Heart right ventricle (tissue), 16 donors: Measurements from ENCODE around the gene TCF25. TPM values are rescaled to one million over a fixed set of nuclear protein-coding genes. Genes with fewer than 3 reads are reported as not detected.
"Not testable (repeated sequence)": the region's sequence is repeated elsewhere in the genome, so short reads cannot be mapped to it uniquely, and the experiment has no call there.

Experiments used
- ATAC-seq, 8 donors: fragments of 200-7000 bp; cut with Tn5 transposase; one replicate each; pipeline ENCODE4 v1.9.1; 2020; ENCODE audit warnings: mild to moderate bottlenecking in 8 of 8, moderate library complexity in 8 of 8, moderate number of reproducible peaks in 1 of 8
- DNase-seq, 2 donors: peaks; one replicate each; pipeline ENCODE4 v3.0.0-alpha.2; 2020
- H3K27ac ChIP-seq, 10 donors: fragments of 200-600 bp; sonication (generic) in 2 of 10; one replicate each; pipeline versions ENCODE4 v1.5.0 to v1.8.0; 2020 to 2022; ENCODE audit warnings: mild to moderate bottlenecking in 3 of 10
- H3K27me3 ChIP-seq, 7 donors: fragments of 200-600 bp; one replicate each; pipeline ENCODE4 v1.8.0; 2021 to 2022; ENCODE audit warnings: mild to moderate bottlenecking in 2 of 7
- H3K36me3 ChIP-seq, 9 donors: fragments of 200-600 bp; sonication (generic) in 1 of 9; one replicate each; pipeline versions ENCODE4 v1.5.0 to v1.8.0; 2020 to 2022; ENCODE audit warnings: mild to moderate bottlenecking in 2 of 9
- H3K4me1 ChIP-seq, 9 donors: fragments of 200-600 bp; sonication (generic) in 1 of 9; one replicate each; pipeline versions ENCODE4 v1.5.0 to v1.8.0; 2020 to 2022; ENCODE audit warnings: mild to moderate bottlenecking in 4 of 9
- H3K4me3 ChIP-seq, 10 donors: fragments of 200-600 bp; sonication (generic) in 2 of 10; one replicate each; pipeline versions ENCODE4 v1.5.0 to v1.8.0; 2020 to 2022; ENCODE audit warnings: mild to moderate bottlenecking in 7 of 10, moderate library complexity in 2 of 10
- H3K9me3 ChIP-seq, 11 donors: fragments of 200-600 bp in 10 of 11; sonication (generic) in 2 of 11; one replicate each; pipeline versions ENCODE4 v1.5.0 to v1.8.0; 2013 to 2022; ENCODE audit warnings: mild to moderate bottlenecking in 2 of 11, control low read depth in 1 of 11, moderate library complexity in 1 of 11
- WGBS, 2 donors: extraction: QIAGEN DNeasy Blood & Tissue Kit; methylation state at CpG; one replicate each; pipeline ENCODE4 v1.1.7; 2013; ENCODE audit warnings: inconsistent platforms in 1 of 2; 5-methylcytosine and 5-hydroxymethylcytosine counted together
- intact Hi-C, 10 donors: fragments of 100-400 bp; cut with DNase I; formaldehyde crosslinking; loops; one replicate each; pipeline versions ENCODE4 v1.11.1 to v1.14.2; 2022
- polyA plus RNA-seq, 2 donors: library from polyadenylated mRNA; stranded (reverse); fragments of 200-250 nt; gene quantifications; one replicate each; pipeline ENCODE4 v1.2.3, GENCODE V29; 2013
- total RNA-seq, 10 donors: library from RNA; stranded (reverse); fragmentation: NEBNext Ultra II Directional in 3 of 10; extraction: Animal tissue kit (Norgen Biotek cat#: 25700) in 3 of 10; gene quantifications; one replicate each; pipeline versions ENCODE4 v1.2.1 to v1.2.4, GENCODE V29; 2021 to 2023
- TF ChIP-seq, protein P1 (sequence below), 9 donors: fragments of 200-600 bp; sonication (generic) in 2 of 9; IDR thresholded peaks; one replicate each; pipeline versions ENCODE4 v1.5.0 to v1.8.0; 2021 to 2022; ENCODE audit warnings: antibody characterized with exemption in 9 of 9, mild to moderate bottlenecking in 5 of 9, moderate library complexity in 1 of 9
- donor health status: Arrhythmogenic right ventricular cardiomyopathy.
- donor health status: ischemic (EF 13 %, LVEDD 7.1; RV severe dilation, severe dysfunction).
- donor health status: healthy with polysubstance abuse.
- donor health status: DM: no; HTN: yes; CAD: no.
- donor health status: DM: no; HTN: no; CAD: no.
- donor health status: ischemic (EF 25% LVEDD 6.9; RV normal size, moderate dysfunction).
- donor health status: ischemic (EF 25% LVEDD 5.7; RV mildly dilated, moderate dysfunction).
- donor health status: healthy.
- donor health status: DM: yes; HTN: yes; CAD: no.
- donor health status: Ischemic cardiomyopathy.
- donor health status: ischemic (EF 35%, LVEDD 5.7; RV mildly dilated, moderate dysfunction).
- donor health status: nonischemic (EF 11% LVEDD 7.7; RV severe dilation, severe dysfunction).
- donor health status: DM: yes; HTN: yes; CAD: no.
- donor health status: PGD.
- donor health status: ischemic (EF 29% LVEDD 5.4; RV normal size, mild dysfunction).
- donor health status: nonischemic (EF 23%, LVEDD 6.1; RV moderate dilation, normal function).

Gene TCF25
- total and polyA plus RNA-seq, 12 donors: 77.5 to 112 (median 94.8) TPM

DNA sequence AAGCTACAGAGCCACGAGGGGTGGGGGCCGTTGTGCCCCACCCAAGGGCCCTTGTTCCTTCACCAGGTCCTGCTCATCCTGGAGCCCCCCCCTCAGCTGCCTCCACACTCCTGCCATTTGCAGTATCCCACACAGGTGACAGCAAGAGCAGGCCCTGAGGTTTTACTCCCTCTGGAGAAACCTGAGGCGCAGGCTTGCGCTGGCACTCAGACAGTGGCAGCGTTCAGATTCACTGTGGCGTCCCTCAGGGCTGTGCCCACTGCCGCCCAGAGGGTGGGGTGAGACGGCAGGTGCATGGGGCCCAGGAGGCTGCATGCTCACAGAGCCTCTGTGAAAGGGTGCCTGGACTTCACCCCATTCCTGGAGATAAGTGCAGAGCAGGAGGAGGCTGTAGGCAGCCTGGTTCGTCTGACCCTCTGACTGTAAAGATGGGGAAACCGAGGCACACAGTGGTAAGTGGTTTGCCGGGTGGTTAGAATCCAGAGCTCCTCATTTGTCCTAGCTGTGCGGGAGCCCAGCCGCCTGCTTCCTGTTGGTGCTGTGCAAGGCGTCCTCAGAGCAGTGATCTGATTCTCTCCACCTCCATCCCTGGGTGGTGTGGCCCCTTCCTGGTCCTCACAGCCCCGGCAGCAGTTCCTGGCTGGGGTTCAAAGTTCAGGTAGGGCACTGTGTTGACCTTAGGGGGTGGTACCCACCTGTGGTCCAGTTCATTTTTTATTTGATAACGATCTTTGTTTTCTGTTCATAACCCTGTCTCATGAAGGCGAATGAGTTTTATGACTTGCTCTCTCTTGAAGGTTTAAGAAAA lies 43.6 kb upstream of the TCF25 start:
- Histone ChIP-seq H3K27ac (no peak overlapping the region), H3K36me3 (no peaks in the 10 kb centered on the region), H3K4me1 (peaks cover 0 to 18% (median 13%) of the 10 kb centered on the region in 9 donors), H3K9me3 (no peaks in the 10 kb centered on the region), H3K27me3 (peaks cover 0 to 26% (median 0%) of the 10 kb centered on the region in 7 donors), H3K4me3 (no peak overlapping the region)
- TF ChIP-seq, protein P1, sequence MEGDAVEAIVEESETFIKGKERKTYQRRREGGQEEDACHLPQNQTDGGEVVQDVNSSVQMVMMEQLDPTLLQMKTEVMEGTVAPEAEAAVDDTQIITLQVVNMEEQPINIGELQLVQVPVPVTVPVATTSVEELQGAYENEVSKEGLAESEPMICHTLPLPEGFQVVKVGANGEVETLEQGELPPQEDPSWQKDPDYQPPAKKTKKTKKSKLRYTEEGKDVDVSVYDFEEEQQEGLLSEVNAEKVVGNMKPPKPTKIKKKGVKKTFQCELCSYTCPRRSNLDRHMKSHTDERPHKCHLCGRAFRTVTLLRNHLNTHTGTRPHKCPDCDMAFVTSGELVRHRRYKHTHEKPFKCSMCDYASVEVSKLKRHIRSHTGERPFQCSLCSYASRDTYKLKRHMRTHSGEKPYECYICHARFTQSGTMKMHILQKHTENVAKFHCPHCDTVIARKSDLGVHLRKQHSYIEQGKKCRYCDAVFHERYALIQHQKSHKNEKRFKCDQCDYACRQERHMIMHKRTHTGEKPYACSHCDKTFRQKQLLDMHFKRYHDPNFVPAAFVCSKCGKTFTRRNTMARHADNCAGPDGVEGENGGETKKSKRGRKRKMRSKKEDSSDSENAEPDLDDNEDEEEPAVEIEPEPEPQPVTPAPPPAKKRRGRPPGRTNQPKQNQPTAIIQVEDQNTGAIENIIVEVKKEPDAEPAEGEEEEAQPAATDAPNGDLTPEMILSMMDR (IDR thresholded peaks at IDR 0.05): no peak
- intact Hi-C loops: no loop called here
- 84% methylated on average over 17 of the region's 17 CpGs for WGBS, 2 donors
- DNase-seq (no peak), ATAC-seq (no peak)

DNA sequence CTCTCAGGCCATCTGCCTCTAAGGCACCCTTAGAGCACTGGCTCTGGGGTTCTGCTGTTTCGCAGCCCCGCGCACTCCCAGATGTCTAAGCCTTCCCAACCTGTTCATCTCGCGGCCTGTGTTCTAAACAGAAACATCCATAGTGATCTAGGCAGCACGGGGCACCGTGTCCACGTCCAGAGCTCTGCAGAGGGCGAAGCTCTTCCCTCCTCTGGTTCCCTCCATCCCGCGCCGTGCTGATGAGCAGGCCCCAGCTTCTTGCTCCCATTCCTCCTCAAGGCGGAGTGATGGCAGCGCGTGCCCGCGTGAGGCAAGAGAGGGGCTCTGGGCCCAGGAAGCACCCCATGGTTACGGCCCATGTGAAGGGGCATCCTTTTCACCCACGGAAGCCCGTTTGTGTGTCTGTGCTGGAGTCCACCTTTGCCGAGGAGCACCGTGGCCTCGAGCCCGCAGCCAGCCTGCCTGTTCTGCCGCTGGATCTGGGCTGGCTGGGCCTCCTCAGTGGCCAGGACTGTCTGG lies 41.5 kb upstream of the TCF25 start:
- Histone ChIP-seq H3K36me3 (no peaks in the 10 kb centered on the region), H3K9me3 (no peaks in the 10 kb centered on the region), H3K4me1 (peaks cover 0 to 18% (median 13%) of the 10 kb centered on the region in 9 donors), H3K27ac (no peak overlapping the region), H3K4me3 (no peak overlapping the region), H3K27me3 (peaks cover 0 to 26% (median 0%) of the 10 kb centered on the region in 7 donors)
- intact Hi-C loops: no loop called here
- ATAC-seq (no peak), DNase-seq (no peak)
- TF ChIP-seq, protein P1 (IDR thresholded peaks at IDR 0.05): no peak
- WGBS, 2 donors: 93 to 94% methylated on average over 25 of the region's 25 CpGs

DNA sequence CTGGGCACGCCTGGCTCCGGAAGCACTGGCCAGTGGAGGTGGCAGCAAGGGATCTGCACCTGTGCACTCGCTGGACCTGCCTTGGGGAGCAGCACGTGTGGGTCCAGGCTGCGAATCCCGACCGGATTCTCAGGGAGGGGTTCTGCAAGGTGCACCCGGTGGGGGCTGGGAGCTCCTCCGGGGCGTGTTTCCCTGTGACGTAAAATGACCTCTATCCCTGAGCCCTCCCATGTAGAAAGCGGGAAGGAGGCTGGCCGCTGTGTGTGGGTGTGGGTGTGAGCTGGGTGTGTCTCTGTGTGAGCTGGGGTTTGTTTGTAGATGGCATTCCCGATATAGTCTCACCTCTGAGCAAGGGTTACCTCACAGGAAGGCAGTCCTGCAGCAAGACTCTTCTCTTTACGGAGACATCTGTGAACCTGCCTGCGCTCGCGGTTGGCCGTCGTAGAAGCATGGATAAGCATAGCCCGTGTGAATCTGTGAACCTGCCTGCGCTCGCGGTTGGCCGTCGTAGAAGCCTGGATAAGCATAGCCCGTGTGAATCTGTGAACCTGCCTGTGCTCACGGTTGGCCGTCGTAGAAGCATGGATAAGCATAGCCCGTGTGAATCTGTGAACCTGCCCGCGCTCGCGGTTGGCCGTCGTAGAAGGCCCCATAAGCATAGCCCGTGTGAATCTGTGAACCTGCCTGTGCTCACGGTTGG lies 39.6 kb upstream of the TCF25 start:
- H3K36me3 ChIP-seq, intact Hi-C loops, H3K27ac ChIP-seq, DNase-seq, ATAC-seq, H3K9me3 ChIP-seq, H3K4me3 ChIP-seq: not testable (repeated sequence)
- peaks cover 0 to 22% (median 3%) of the 10 kb centered on the region in 9 donors for H3K4me1 ChIP-seq
- peaks cover 0 to 12% (median 0%) of the 10 kb centered on the region in 7 donors for H3K27me3 ChIP-seq
- 97 to 98% methylated on average over 39 of the region's 39 CpGs for WGBS, 2 donors

DNA sequence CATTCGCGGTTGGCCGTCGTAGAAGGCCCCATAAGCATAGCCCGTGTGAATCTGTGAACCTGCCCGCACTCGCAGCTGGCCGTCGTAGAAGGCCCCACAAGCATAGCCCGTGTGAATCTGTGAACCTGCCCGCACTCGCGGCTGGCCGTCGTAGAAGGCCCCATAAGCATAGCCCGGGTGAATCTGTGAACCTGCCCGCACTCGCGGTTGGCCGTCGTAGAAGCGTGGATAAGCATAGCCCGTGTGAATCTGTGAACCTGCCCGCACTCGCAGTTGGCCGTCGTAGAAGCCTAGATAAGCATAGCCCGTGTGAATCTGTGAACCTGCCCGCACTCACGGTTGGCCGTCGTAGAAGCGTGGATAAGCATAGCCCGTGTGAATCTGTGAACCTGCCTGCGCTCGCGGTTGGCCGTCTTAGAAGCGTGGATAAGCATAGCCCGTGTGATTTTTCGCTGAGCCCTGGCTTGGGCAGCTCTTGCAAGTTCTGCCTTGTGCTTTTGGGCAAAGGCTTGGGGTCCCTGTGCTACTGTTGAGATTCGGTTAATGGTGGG lies 38.5 kb upstream of the TCF25 start:
- WGBS, 2 donors: 97 to 98% methylated on average over 42 of the region's 42 CpGs
- intact Hi-C loops, H3K36me3 ChIP-seq, H3K27me3 ChIP-seq, ATAC-seq, H3K4me3 ChIP-seq, H3K27ac ChIP-seq, DNase-seq, H3K9me3 ChIP-seq: not testable (repeated sequence)
- peaks cover 0 to 18% (median 0%) of the 10 kb centered on the region in 9 donors for H3K4me1 ChIP-seq

DNA sequence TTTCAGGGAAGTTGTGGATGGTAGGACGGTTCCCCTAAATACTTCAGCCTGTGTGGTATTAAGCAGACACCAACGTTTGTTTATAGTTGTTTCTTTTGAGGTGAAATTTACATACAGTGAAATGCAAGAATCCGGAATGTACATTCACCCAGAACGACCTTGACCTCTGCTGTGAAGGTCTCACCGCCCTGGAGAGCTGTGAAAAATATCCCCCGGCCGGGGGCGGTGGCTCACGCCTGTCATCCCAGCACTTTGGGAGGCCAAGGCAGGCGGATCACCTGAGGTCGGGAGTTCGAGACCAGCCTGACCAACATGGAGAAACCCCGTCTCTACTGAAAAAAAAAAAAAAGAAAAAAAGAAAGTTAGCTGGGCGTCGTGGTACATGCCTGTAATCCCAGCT lies 36.9 kb upstream of the TCF25 start:
- H3K27me3 ChIP-seq, intact Hi-C loops, H3K4me3 ChIP-seq, H3K9me3 ChIP-seq, ATAC-seq, H3K27ac ChIP-seq, H3K36me3 ChIP-seq, DNase-seq: not testable (repeated sequence)
- WGBS, 2 donors: 87 to 88% methylated on average over 15 of the region's 15 CpGs
- peaks cover 0 to 18% (median 0%) of the 10 kb centered on the region in 9 donors for H3K4me1 ChIP-seq
